ENCODE data around the gene MAMLD1.

DNA sequence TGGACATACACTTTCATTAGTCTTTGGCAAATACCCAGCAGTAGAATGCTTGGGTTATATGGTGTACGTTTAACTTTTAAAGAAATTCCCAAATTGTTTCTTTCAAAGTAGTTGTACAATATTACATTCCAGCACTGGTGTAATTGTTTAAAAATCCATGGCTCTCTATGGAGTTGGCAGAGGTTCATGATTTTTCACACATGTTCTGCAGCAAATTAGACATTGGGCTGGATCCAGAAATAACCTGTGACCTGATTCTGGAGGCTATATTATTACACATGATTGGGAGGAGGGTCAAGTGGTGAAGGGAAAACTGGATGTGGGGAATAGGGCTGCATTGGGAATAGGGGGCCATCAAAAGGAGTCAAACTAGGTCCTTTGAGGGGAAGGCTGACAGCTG lies 41.9 kb downstream of the MAMLD1 start:
- TF ChIP-seq, protein P1, sequence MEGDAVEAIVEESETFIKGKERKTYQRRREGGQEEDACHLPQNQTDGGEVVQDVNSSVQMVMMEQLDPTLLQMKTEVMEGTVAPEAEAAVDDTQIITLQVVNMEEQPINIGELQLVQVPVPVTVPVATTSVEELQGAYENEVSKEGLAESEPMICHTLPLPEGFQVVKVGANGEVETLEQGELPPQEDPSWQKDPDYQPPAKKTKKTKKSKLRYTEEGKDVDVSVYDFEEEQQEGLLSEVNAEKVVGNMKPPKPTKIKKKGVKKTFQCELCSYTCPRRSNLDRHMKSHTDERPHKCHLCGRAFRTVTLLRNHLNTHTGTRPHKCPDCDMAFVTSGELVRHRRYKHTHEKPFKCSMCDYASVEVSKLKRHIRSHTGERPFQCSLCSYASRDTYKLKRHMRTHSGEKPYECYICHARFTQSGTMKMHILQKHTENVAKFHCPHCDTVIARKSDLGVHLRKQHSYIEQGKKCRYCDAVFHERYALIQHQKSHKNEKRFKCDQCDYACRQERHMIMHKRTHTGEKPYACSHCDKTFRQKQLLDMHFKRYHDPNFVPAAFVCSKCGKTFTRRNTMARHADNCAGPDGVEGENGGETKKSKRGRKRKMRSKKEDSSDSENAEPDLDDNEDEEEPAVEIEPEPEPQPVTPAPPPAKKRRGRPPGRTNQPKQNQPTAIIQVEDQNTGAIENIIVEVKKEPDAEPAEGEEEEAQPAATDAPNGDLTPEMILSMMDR (IDR thresholded peaks at IDR 0.05; ENCODE audit: extremely low read depth in 1 of 2, insufficient read depth in 1 of 2, low read depth in 1 of 2, low read length in 2 of 2), result no peak
- TF ChIP-seq POLR2AphosphoS5 (IDR thresholded peaks at IDR 0.05; ENCODE audit: insufficient read depth, low read depth, low read length) (no peak), POLR2A (IDR thresholded peaks at IDR 0.05; ENCODE audit: low read depth, low read length) (no peak), EZH2 (IDR thresholded peaks at IDR 0.05; ENCODE audit: borderline replicate concordance, low read depth, low read length, severe bottlenecking) (no peak), GATA2 (IDR thresholded peaks at IDR 0.05; ENCODE audit: insufficient read depth, insufficient read length, low read depth, low read length) (no peak), MYC (IDR thresholded peaks at IDR 0.05; ENCODE audit: low read depth, low read length) (no peak)
- TF ChIP-seq, protein P2, sequence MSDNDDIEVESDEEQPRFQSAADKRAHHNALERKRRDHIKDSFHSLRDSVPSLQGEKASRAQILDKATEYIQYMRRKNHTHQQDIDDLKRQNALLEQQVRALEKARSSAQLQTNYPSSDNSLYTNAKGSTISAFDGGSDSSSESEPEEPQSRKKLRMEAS (IDR thresholded peaks at IDR 0.05; ENCODE audit: insufficient read depth, insufficient read length), result no peak

Data from endothelial cell of umbilical vein (primary cell).